HepG2 (cell line): ENCODE results near the gene SMYD5. TPM values are rescaled to one million over a fixed set of nuclear protein-coding genes. Genes with fewer than 3 reads are reported as not detected.

Source experiments
- BHLHE40 ChIP-seq: IDR thresholded peaks from 2 replicates; pipeline ENCODE4 v1.6.1; 2011; ENCODE audit warnings: low read length, improper control_type of control experiment
- FOXA3 ChIP-seq: IDR thresholded peaks from 2 replicates; pipeline ENCODE4 v1.6.1; 2016; ENCODE audit warnings: missing genetic modification reagents, missing compliant biosample characterization
- IKZF1 ChIP-seq: fragments of 450-650 bp; IDR thresholded peaks from 2 replicates; pipeline ENCODE4 v1.7.1; 2016
- JARID2 ChIP-seq: sonication (generic); formaldehyde crosslinking; IDR thresholded peaks from 2 replicates; pipeline ENCODE4 v1.8.1; 2023; ENCODE audit warnings: missing genetic modification reagents, inconsistent platforms; ENCODE audit not compliant: insufficient replicate concordance
- KLF12 ChIP-seq: sonication (generic); formaldehyde crosslinking; IDR thresholded peaks from 2 replicates; pipeline ENCODE4 v1.4.0; 2020; ENCODE audit warnings: missing genetic modification reagents, borderline replicate concordance
- MIER2 ChIP-seq: IDR thresholded peaks from 2 replicates; pipeline ENCODE4 v1.6.1; 2016; ENCODE audit warnings: missing biosample characterization, missing genetic modification reagents
- MIXL1 ChIP-seq: IDR thresholded peaks from 2 replicates; pipeline ENCODE4 v1.6.1; 2016
- MTF1 ChIP-seq: sonication (generic); formaldehyde crosslinking; IDR thresholded peaks from 2 replicates; pipeline ENCODE4 v1.5.0; 2020; ENCODE audit warnings: missing genetic modification reagents
- STAG1 ChIP-seq: sonication (generic); formaldehyde crosslinking; IDR thresholded peaks from 2 replicates; pipeline ENCODE4 v1.4.0; 2020; ENCODE audit warnings: missing genetic modification reagents
- YEATS2 ChIP-seq: sonication (generic); formaldehyde crosslinking; IDR thresholded peaks from 2 replicates; pipeline ENCODE4 v1.4.0; 2020; ENCODE audit warnings: missing genetic modification reagents, borderline replicate concordance
- ZBTB8A ChIP-seq: sonication (generic); formaldehyde crosslinking; IDR thresholded peaks from 2 replicates; pipeline ENCODE4 v1.4.0; 2020; ENCODE audit warnings: mild to moderate bottlenecking, low read depth, missing genetic modification reagents, borderline replicate concordance
- ZC3H13 ChIP-seq: sonication (generic); formaldehyde crosslinking; IDR thresholded peaks from 2 replicates; pipeline ENCODE4 v1.8.1; 2023; ENCODE audit warnings: mild to moderate bottlenecking, missing genetic modification reagents, moderate library complexity
- ZNF101 ChIP-seq: sonication (generic); formaldehyde crosslinking; IDR thresholded peaks from 2 replicates; pipeline ENCODE4 v1.4.0; 2020; ENCODE audit warnings: mild to moderate bottlenecking, low read depth, missing genetic modification reagents, borderline replicate concordance
- ZNF460 ChIP-seq: sonication (generic); formaldehyde crosslinking; IDR thresholded peaks from 2 replicates; pipeline ENCODE4 v1.5.1; 2020; ENCODE audit warnings: missing genetic modification reagents, mild to moderate bottlenecking, borderline replicate concordance
- ZNF788 ChIP-seq: sonication (generic); formaldehyde crosslinking; IDR thresholded peaks from 2 replicates; pipeline ENCODE4 v1.5.0; 2020; ENCODE audit warnings: mild to moderate bottlenecking, missing genetic modification reagents, borderline replicate concordance
- polyA plus RNA-seq, 8 experiments: library from polyadenylated mRNA; depleted of rRNA in 3 of 8; stranded (reverse) in 7 of 8; unstranded in 1 of 8; fragments of >200 nt; fragmentation: Illumina TruSeq in 4 of 8; extraction: Trizol in 4 of 8; gene quantifications; 2 replicates each; pipeline versions ENCODE4 v1.2.1 to v1.2.3, GENCODE V29; 2011 to 2016; ENCODE audit warnings: low read depth in 4 of 8, missing spikeins in 1 of 8, mixed read lengths in 1 of 8; ENCODE audit not compliant: insufficient read depth in 1 of 8
- total RNA-seq, 5 experiments: library from RNA; depleted of rRNA; stranded (reverse); fragments of >200 nt; fragmentation: Illumina TruSeq; extraction: Trizol; gene quantifications; 2 replicates each; pipeline ENCODE4 v1.2.3, GENCODE V29; 2016; ENCODE audit warnings: low read depth in 1 of 5
- TF ChIP-seq, protein P1 (sequence below): IDR thresholded peaks from 2 replicates; pipeline ENCODE4 v1.6.1; 2016; ENCODE audit warnings: control low read depth
- TF ChIP-seq, protein P2 (sequence below): sonication (generic); formaldehyde crosslinking; IDR thresholded peaks from 2 replicates; pipeline ENCODE4 v1.4.0; 2020; ENCODE audit warnings: missing genetic modification reagents, mild to moderate bottlenecking, borderline replicate concordance
- TF ChIP-seq, protein P3 (sequence below): sonication (generic); formaldehyde crosslinking; IDR thresholded peaks from 2 replicates; pipeline ENCODE4 v1.4.0; 2020; ENCODE audit warnings: missing genetic modification reagents
- TF ChIP-seq, protein P4 (sequence below): sonication (generic); formaldehyde crosslinking; IDR thresholded peaks from 2 replicates; pipeline ENCODE4; 2020; ENCODE audit warnings: missing genetic modification reagents, mild to moderate bottlenecking, borderline replicate concordance
- TF ChIP-seq, protein P5 (sequence below): sonication (generic); formaldehyde crosslinking; IDR thresholded peaks from 2 replicates; pipeline ENCODE4 v1.5.1; 2020; ENCODE audit warnings: missing genetic modification reagents, mild to moderate bottlenecking, borderline replicate concordance

The SMYD5 gene
- total and polyA plus RNA-seq, 2 of the 13 experiments (the other 11 are each of a cell fraction or from before 2014, with no cell fraction given), result 55.8 to 70.4 TPM

- TF ChIP-seq ZBTB8A (CRISPR knock-in tag) (no peak), YEATS2 (CRISPR knock-in tag) (peak; percentile 69), STAG1 (CRISPR knock-in tag) (peak; percentile 96), ZNF788 (CRISPR knock-in tag) (peak; percentile 86), MTF1 (CRISPR knock-in tag) (no peak), JARID2 (CRISPR knock-in tag) (no peak), MIER2 (CRISPR knock-in tag) (no peak; the same call in 1 of the 2 replicates), MIXL1 (peak; percentile 34; the same call in 1 of the 2 replicates), FOXA3 (peak; percentile 59), KLF12 (CRISPR knock-in tag) (no peak), BHLHE40 (no peak), ZNF101 (CRISPR knock-in tag) (0 out of 2 replicates have a peak, but pooled peaks have one; percentile 45), ZC3H13 (no peak; the same call in 1 of the 2 replicates), IKZF1 (no peak), ZNF460 (CRISPR knock-in tag) (no peak)
- TF ChIP-seq, protein P1, sequence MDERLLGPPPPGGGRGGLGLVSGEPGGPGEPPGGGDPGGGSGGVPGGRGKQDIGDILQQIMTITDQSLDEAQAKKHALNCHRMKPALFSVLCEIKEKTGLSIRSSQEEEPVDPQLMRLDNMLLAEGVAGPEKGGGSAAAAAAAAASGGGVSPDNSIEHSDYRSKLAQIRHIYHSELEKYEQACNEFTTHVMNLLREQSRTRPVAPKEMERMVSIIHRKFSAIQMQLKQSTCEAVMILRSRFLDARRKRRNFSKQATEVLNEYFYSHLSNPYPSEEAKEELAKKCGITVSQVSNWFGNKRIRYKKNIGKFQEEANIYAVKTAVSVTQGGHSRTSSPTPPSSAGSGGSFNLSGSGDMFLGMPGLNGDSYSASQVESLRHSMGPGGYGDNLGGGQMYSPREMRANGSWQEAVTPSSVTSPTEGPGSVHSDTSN (CRISPR knock-in tag), result peak; percentile 39; the same call in 1 of the 2 replicates
- TF ChIP-seq, protein P2, sequence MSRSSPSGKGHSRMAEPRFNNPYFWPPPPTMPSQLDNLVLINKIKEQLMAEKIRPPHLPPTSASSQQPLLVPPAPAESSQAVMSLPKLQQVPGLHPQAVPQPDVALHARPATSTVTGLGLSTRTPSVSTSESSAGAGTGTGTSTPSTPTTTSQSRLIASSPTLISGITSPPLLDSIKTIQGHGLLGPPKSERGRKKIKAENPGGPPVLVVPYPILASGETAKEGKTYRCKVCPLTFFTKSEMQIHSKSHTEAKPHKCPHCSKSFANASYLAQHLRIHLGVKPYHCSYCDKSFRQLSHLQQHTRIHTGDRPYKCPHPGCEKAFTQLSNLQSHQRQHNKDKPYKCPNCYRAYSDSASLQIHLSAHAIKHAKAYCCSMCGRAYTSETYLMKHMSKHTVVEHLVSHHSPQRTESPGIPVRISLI (CRISPR knock-in tag), result peak; percentile 70; the same call in 1 of the 2 replicates
- TF ChIP-seq, protein P3, sequence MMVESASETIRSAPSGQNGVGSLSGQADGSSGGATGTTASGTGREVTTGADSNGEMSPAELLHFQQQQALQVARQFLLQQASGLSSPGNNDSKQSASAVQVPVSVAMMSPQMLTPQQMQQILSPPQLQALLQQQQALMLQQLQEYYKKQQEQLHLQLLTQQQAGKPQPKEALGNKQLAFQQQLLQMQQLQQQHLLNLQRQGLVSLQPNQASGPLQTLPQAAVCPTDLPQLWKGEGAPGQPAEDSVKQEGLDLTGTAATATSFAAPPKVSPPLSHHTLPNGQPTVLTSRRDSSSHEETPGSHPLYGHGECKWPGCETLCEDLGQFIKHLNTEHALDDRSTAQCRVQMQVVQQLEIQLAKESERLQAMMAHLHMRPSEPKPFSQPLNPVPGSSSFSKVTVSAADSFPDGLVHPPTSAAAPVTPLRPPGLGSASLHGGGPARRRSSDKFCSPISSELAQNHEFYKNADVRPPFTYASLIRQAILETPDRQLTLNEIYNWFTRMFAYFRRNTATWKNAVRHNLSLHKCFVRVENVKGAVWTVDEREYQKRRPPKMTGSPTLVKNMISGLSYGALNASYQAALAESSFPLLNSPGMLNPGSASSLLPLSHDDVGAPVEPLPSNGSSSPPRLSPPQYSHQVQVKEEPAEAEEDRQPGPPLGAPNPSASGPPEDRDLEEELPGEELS, result peak; percentile 57; the same call in 1 of the 2 replicates
- TF ChIP-seq, protein P4, sequence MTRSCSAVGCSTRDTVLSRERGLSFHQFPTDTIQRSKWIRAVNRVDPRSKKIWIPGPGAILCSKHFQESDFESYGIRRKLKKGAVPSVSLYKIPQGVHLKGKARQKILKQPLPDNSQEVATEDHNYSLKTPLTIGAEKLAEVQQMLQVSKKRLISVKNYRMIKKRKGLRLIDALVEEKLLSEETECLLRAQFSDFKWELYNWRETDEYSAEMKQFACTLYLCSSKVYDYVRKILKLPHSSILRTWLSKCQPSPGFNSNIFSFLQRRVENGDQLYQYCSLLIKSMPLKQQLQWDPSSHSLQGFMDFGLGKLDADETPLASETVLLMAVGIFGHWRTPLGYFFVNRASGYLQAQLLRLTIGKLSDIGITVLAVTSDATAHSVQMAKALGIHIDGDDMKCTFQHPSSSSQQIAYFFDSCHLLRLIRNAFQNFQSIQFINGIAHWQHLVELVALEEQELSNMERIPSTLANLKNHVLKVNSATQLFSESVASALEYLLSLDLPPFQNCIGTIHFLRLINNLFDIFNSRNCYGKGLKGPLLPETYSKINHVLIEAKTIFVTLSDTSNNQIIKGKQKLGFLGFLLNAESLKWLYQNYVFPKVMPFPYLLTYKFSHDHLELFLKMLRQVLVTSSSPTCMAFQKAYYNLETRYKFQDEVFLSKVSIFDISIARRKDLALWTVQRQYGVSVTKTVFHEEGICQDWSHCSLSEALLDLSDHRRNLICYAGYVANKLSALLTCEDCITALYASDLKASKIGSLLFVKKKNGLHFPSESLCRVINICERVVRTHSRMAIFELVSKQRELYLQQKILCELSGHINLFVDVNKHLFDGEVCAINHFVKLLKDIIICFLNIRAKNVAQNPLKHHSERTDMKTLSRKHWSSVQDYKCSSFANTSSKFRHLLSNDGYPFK (CRISPR knock-in tag), result peak; percentile 61; the same call in 1 of the 2 replicates
- TF ChIP-seq, protein P5, sequence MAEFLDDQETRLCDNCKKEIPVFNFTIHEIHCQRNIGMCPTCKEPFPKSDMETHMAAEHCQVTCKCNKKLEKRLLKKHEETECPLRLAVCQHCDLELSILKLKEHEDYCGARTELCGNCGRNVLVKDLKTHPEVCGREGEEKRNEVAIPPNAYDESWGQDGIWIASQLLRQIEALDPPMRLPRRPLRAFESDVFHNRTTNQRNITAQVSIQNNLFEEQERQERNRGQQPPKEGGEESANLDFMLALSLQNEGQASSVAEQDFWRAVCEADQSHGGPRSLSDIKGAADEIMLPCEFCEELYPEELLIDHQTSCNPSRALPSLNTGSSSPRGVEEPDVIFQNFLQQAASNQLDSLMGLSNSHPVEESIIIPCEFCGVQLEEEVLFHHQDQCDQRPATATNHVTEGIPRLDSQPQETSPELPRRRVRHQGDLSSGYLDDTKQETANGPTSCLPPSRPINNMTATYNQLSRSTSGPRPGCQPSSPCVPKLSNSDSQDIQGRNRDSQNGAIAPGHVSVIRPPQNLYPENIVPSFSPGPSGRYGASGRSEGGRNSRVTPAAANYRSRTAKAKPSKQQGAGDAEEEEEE (CRISPR knock-in tag), result no peak
Measured at GRCh38 chr2:73176881-73177644, 37.0 kb upstream of the SMYD5 start (continued).
